ENCODE data around the gene COX20. TPM values are rescaled to one million over a fixed set of nuclear protein-coding genes. Genes with fewer than 3 reads are reported as not detected.
A peak's percentile ranks its signal among the peaks of the same experiment; 100 is the strongest.

Gene COX20
- total RNA-seq, 4 donors from 2014 or later: 12.3 to 23.4 (median 20.2) TPM

DNA sequence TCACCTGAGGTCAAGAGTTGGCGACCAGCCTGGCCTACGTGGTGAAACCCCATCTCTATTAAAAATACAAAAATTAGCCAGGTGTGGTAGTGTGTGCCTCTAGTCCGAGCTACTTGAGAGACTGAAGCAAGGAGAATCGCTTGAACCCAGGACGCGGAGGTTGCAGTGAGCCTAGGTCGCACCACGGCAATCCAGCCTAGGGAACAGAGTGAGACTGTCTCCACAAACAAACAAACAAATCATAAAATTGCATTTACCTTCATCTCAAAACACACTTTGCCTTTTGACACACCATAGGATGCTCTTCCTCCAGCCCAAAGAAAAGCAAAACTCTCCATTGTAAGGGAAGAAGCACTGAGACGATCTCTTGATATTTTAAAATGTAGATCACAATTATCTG, 24.6 kb downstream of the COX20 start:
- H3K4me3 ChIP-seq (ENCODE audit: low read depth, poor library complexity, severe bottlenecking): no peak overlapping the region
- DNase-seq (ENCODE audit: low spot score in 2 of 2): no peak
- intact Hi-C loops (cut with DNase I; ENCODE audit: low total_unique reads): no loop called here
- 47 to 61% methylated on average over 9 of the region's 9 CpGs for WGBS, 2 donors
- TF ChIP-seq CTCF (IDR thresholded peaks at IDR 0.05) (no peak), POLR2A (IDR thresholded peaks at IDR 0.05) (no peak)

- H3K4me3 ChIP-seq (ENCODE audit: low read depth, poor library complexity, severe bottlenecking): no peak overlapping the region
- intact Hi-C loops (cut with DNase I; ENCODE audit: low total_unique reads): no loop called here
- no peak for TF ChIP-seq CTCF (IDR thresholded peaks at IDR 0.05)
- no peak for TF ChIP-seq POLR2A (IDR thresholded peaks at IDR 0.05)
- 1 to 4% methylated on average over 2 of the region's 2 CpGs for WGBS, 2 donors
- no peak for DNase-seq (ENCODE audit: low spot score in 2 of 2)
These were observed 25.6 kb downstream of the COX20 start for GRCh38 chr1:244860914-244861610.

GRCh38 chr1:244861683-244862082, 26.2 kb downstream of the COX20 start:
- DNase-seq (ENCODE audit: low spot score in 2 of 2): no peak
- 4 to 5% methylated on average over 2 of the region's 2 CpGs for WGBS, 2 donors
- intact Hi-C loops (cut with DNase I; ENCODE audit: low total_unique reads): no loop called here
- TF ChIP-seq POLR2A (IDR thresholded peaks at IDR 0.05): no peak
- TF ChIP-seq CTCF (IDR thresholded peaks at IDR 0.05): no peak
- H3K4me3 ChIP-seq (ENCODE audit: low read depth, poor library complexity, severe bottlenecking): no peak overlapping the region

DNA sequence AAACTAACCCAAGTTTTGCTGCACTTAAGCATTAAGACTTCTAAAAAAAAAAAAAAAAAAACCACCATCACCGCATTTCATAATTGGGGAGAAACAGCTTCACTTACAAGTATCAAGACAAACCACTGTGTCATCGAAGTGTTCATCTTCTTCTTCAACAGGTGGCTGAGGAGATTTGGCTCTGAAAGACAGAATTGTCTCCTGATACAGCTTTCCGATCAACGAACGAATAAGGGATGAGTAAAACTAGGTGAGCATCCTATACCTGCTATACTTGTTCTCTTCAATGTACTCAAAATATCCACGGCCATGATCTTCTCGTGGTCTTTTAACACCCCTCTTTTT, 26.9 kb downstream of the COX20 start:
- no peak for DNase-seq (ENCODE audit: low spot score in 2 of 2)
- intact Hi-C loops (cut with DNase I; ENCODE audit: low total_unique reads): no loop called here
- TF ChIP-seq POLR2A (IDR thresholded peaks at IDR 0.05): no peak
- no peak for TF ChIP-seq CTCF (IDR thresholded peaks at IDR 0.05)
- 0% methylated on average over 7 of the region's 7 CpGs for WGBS, 2 donors
- peak overlapping the region; percentile 44 for H3K4me3 ChIP-seq (ENCODE audit: low read depth, poor library complexity, severe bottlenecking)

GRCh38 chr1:244862699-244863490, 27.4 kb downstream of the COX20 start:
- peak overlapping the region; percentile 100 for H3K4me3 ChIP-seq (ENCODE audit: low read depth, poor library complexity, severe bottlenecking)
- WGBS, 2 donors: 0% methylated on average over 31 to 37 of the region's 87 CpGs
- DNase-seq (ENCODE audit: low spot score in 2 of 2): peak; percentile 96 to 99
- intact Hi-C loops (cut with DNase I; ENCODE audit: low total_unique reads): no loop called here
- TF ChIP-seq CTCF (IDR thresholded peaks at IDR 0.05) (no peak), POLR2A (IDR thresholded peaks at IDR 0.05) (peak in 1 of 2 donors; percentile 49)

All from lower leg skin (tissue), 4 donors.